IMR-90 (cell line): ENCODE results near the gene OR7C1. TPM values are rescaled to one million over a fixed set of nuclear protein-coding genes. Genes with fewer than 3 reads are reported as not detected.

ENCODE experiments used
- ATAC-seq: fragments of 200-7000 bp; cut with Tn5 transposase; 2 replicates; pipeline ENCODE4 v1.9.1; 2020; ENCODE audit warnings: low read depth, mild to moderate bottlenecking, moderate library complexity
- BruUV-seq: library from RNA; stranded (reverse); fragments of 400-500 nt; replicated peaks from 2 replicates; lab custom pipeline; 2021; lab: Mats Ljungman, UMichigan
- CTCF ChIA-PET: fragments of 300-600 bp; formaldehyde crosslinking; extraction: SDS; loops from one replicate; lab custom pipeline; 2021; ENCODE audit warnings: antibody characterized with exemption; lab: Yijun Ruan, JAX
- POLR2A ChIA-PET: fragments of 300-600 bp; sonication (Branson Sonifier 250); formaldehyde crosslinking; loops from one replicate; lab custom pipeline; 2022; ENCODE audit warnings: antibody characterized with exemption; ENCODE audit not compliant: unreplicated experiment; lab: Charles Lee
- DNase-seq: peaks from one replicate; pipeline ENCODE4 v3.0.0; 2013
- H2AFZ ChIP-seq: replicated peaks from 2 replicates; pipeline ENCODE3; 2013; ENCODE audit warnings: low read length, mild to moderate bottlenecking; ENCODE audit not compliant: poor library complexity
- H2AK5ac ChIP-seq: 2 replicates; pipeline ENCODE4 v1.6.1; 2013; ENCODE audit warnings: low read depth, low read length, inconsistent platforms
- H2AK9ac ChIP-seq: replicated peaks from 2 replicates; pipeline ENCODE3; 2013; ENCODE audit warnings: mild to moderate bottlenecking, low read depth, low read length, moderate library complexity; ENCODE audit not compliant: poor library complexity
- H2BK120ac ChIP-seq: 2 replicates; pipeline ENCODE4 v1.6.1; 2013; ENCODE audit warnings: low read depth, low read length, inconsistent platforms
- H2BK15ac ChIP-seq: 3 replicates; pipeline ENCODE4 v1.6.1; 2013; ENCODE audit warnings: low read depth, low read length, inconsistent platforms
- H2BK20ac ChIP-seq: 2 replicates; pipeline ENCODE4 v1.6.1; 2013; ENCODE audit warnings: low read depth, mild to moderate bottlenecking, inconsistent platforms, low read length, moderate library complexity
- H2BK5ac ChIP-seq: 2 replicates; pipeline ENCODE4 v1.6.1; 2013; ENCODE audit warnings: mild to moderate bottlenecking, low read depth, low read length, inconsistent platforms; ENCODE audit not compliant: poor library complexity, severe bottlenecking
- H3K14ac ChIP-seq: replicated peaks from 2 replicates; pipeline ENCODE4 v1.6.1; 2013; ENCODE audit warnings: low read depth, low read length, inconsistent platforms
- H3K18ac ChIP-seq: 2 replicates; pipeline ENCODE4 v1.6.1; 2013; ENCODE audit warnings: low read depth, low read length, control low read depth
- H3K23ac ChIP-seq: 2 replicates; pipeline ENCODE4 v1.6.1; 2013; ENCODE audit warnings: low read depth, low read length, inconsistent platforms
- H3K27ac ChIP-seq: 2 replicates; pipeline ENCODE4 v1.5.1; 2013; ENCODE audit warnings: mild to moderate bottlenecking, control low read depth, low read length; ENCODE audit not compliant: insufficient read depth
- H3K27me3 ChIP-seq: 2 replicates; pipeline ENCODE4 v1.6.1; 2013; ENCODE audit warnings: low read length; ENCODE audit not compliant: control insufficient read depth, insufficient read depth
- H3K36me3 ChIP-seq: 2 replicates; pipeline ENCODE4 v1.6.1; 2013; ENCODE audit warnings: low read length, mixed read lengths; ENCODE audit not compliant: control insufficient read depth, insufficient read depth
- H3K4ac ChIP-seq: 2 replicates; pipeline ENCODE4 v1.6.1; 2013; ENCODE audit warnings: low read depth, low read length, inconsistent platforms
- H3K4me1 ChIP-seq: 2 replicates; pipeline ENCODE4 v1.6.1; 2013; ENCODE audit warnings: low read length, mixed read lengths; ENCODE audit not compliant: control insufficient read depth, insufficient read depth
- H3K4me2 ChIP-seq: 2 replicates; pipeline ENCODE4 v1.6.1; 2013; ENCODE audit warnings: low read depth, mild to moderate bottlenecking, control low read depth, low read length, moderate library complexity
- H3K4me3 ChIP-seq: 2 replicates; pipeline ENCODE4 v1.5.1; 2013; ENCODE audit warnings: low read depth, mild to moderate bottlenecking, control low read depth, low read length, moderate library complexity; ENCODE audit not compliant: insufficient read depth
- H3K56ac ChIP-seq: 2 replicates; pipeline ENCODE4 v1.6.1; 2013; ENCODE audit warnings: low read length, inconsistent platforms; ENCODE audit not compliant: insufficient read depth; ENCODE audit errors: extremely low read depth
- H3K79me1 ChIP-seq, 2 experiments: 2 replicates each; pipeline ENCODE4 v1.6.1; 2013; ENCODE audit warnings: low read length in 2 of 2, inconsistent platforms in 1 of 2, low read depth in 1 of 2
- H3K9ac ChIP-seq: 2 replicates; pipeline ENCODE4 v1.6.1; 2013; ENCODE audit warnings: low read depth, low read length, control low read depth
- H3K9me1 ChIP-seq: 2 replicates; pipeline ENCODE4 v1.6.1; 2013; ENCODE audit warnings: low read length, inconsistent platforms; ENCODE audit not compliant: insufficient read depth
- H3K9me3 ChIP-seq: 2 replicates; pipeline ENCODE4 v1.6.1; 2013; ENCODE audit warnings: low read length; ENCODE audit not compliant: control insufficient read depth, insufficient read depth
- H4K20me1 ChIP-seq: 2 replicates; pipeline ENCODE4 v1.6.1; 2013; ENCODE audit warnings: low read length, inconsistent platforms; ENCODE audit not compliant: insufficient read depth
- H4K5ac ChIP-seq: 2 replicates; pipeline ENCODE4 v1.6.1; 2013; ENCODE audit warnings: mild to moderate bottlenecking, low read depth, low read length, control low read depth
- H4K8ac ChIP-seq, 2 experiments: 2 replicates each; pipeline ENCODE4 v1.6.1; 2013; ENCODE audit warnings: low read depth in 2 of 2, low read length in 2 of 2, control low read depth in 1 of 2, inconsistent platforms in 1 of 2
- H4K91ac ChIP-seq: 2 replicates; pipeline ENCODE4 v1.6.1; 2013; ENCODE audit warnings: low read depth, low read length, inconsistent platforms; ENCODE audit not compliant: insufficient read depth
- CHD1 ChIP-seq: IDR thresholded peaks from 2 replicates; pipeline ENCODE4 v1.6.1; 2012; ENCODE audit warnings: low read depth, low read length, improper control_type of control experiment
- MAZ ChIP-seq: IDR thresholded peaks from 2 replicates; pipeline ENCODE4 v1.6.1; 2012; ENCODE audit warnings: low read depth, mild to moderate bottlenecking, low read length, improper control_type of control experiment, moderate library complexity, borderline replicate concordance
- NFE2L2 ChIP-seq: fragments of 150-350 bp; IDR thresholded peaks from 2 replicates; pipeline ENCODE4 v1.6.1; 2016; ENCODE audit warnings: low read depth, mild to moderate bottlenecking, low read length
- RCOR1 ChIP-seq: IDR thresholded peaks from 2 replicates; pipeline ENCODE4 v1.6.1; 2012; ENCODE audit warnings: mild to moderate bottlenecking, low read length, improper control_type of control experiment; ENCODE audit not compliant: insufficient replicate concordance
- RFX5 ChIP-seq: IDR thresholded peaks from 2 replicates; pipeline ENCODE4 v1.8.0; 2012; ENCODE audit warnings: low read depth, mild to moderate bottlenecking, low read length, moderate library complexity
- SMC3 ChIP-seq: fragments of 150-350 bp; IDR thresholded peaks from 2 replicates; pipeline ENCODE4 v1.6.1; 2016; ENCODE audit warnings: low read depth, mild to moderate bottlenecking, antibody characterized with exemption, low read length, moderate library complexity
- WGBS, 2 experiments: methylation state at CpG; one replicate each; pipeline versions ENCODE4 v1.1.5 to v1.1.7; 2013; ENCODE audit warnings: missing lambda C conversion rate in 2 of 2; ENCODE audit not compliant: insufficient read length in 1 of 2; ENCODE audit errors: extremely low coverage in 2 of 2; 5-methylcytosine and 5-hydroxymethylcytosine counted together
- dilution Hi-C: fragments of 300-500 bp; cut with HindIII; formaldehyde crosslinking; loops from one replicate; pipeline ENCODE4 v1.14.3; 2018; ENCODE audit warnings: low sequenced_read_pairs; ENCODE audit not compliant: unreplicated experiment
- in situ Hi-C: fragments of 300-500 bp; cut with MboI; formaldehyde crosslinking; loops from 3 replicates; pipeline ENCODE4 v1.14.3; 2019; ENCODE audit warnings: low sequenced_read_pairs, inconsistent platforms, mixed read lengths
- intact Hi-C: fragments of 100-400 bp; cut with micrococcal nuclease; formaldehyde crosslinking; loops from 2 replicates; pipeline ENCODE4 v1.10.0; 2022
- polyA plus RNA-seq, 3 experiments: library from polyadenylated mRNA; depleted of rRNA; stranded (reverse); fragments of >200 nt; gene quantifications; 2 replicates each; pipeline ENCODE4 v1.2.3, GENCODE V29; 2012; ENCODE audit warnings: low replicate concordance in 1 of 3
- total RNA-seq: library from RNA; depleted of rRNA; stranded (reverse); fragments of >200 nt; gene quantifications from 2 replicates; pipeline ENCODE4 v1.2.3, GENCODE V29; 2012

OR7C1 gene
- total and polyA plus RNA-seq, 2 of the 4 experiments (the other 2 are of a cell fraction): not detected

GRCh38 chr19:14770944-14771839, 63.8 kb downstream of the OR7C1 start:
- TF ChIP-seq RCOR1 (no peak), CHD1 (no peak), MAZ (no peak), RFX5 (no peak), SMC3 (no peak), NFE2L2 (no peak)
- H2BK20ac ChIP-seq: no peak overlapping the region
- H3K27ac ChIP-seq: no peak overlapping the region
- H3K27me3 ChIP-seq: no peaks in the 10 kb centered on the region
- no peak overlapping the region for H4K91ac ChIP-seq
- no peaks in the 10 kb centered on the region for H3K79me1 ChIP-seq
- no peak overlapping the region for H3K4me3 ChIP-seq
- H3K9me1 ChIP-seq: no peaks in the 10 kb centered on the region
- no peak overlapping the region for H2AK5ac ChIP-seq
- H3K4ac ChIP-seq: no peak overlapping the region
- H2AK9ac ChIP-seq: no peak overlapping the region
- no peaks in the 10 kb centered on the region for H3K36me3 ChIP-seq
- H3K18ac ChIP-seq: no peak overlapping the region
- H2BK15ac ChIP-seq: no peak overlapping the region
- no peak overlapping the region for H3K56ac ChIP-seq
- dilution Hi-C loops: no loop called here
- no peak overlapping the region for H4K5ac ChIP-seq
- no peak overlapping the region for H3K14ac ChIP-seq
- no peak overlapping the region for H2BK120ac ChIP-seq
- CTCF ChIA-PET: no interaction called here
- no TSS peak for BruUV-seq
- H3K9me3 ChIP-seq: peaks cover 18% of the 10 kb centered on the region
- H4K8ac ChIP-seq: no peak overlapping the region
- intact Hi-C loops: no loop called here
- in situ Hi-C loops: no loop called here
- WGBS, 2 experiments: 50% methylated on average over 2 of the region's 11 CpGs; no CpG with 5 or more reads in 1 of the 2 experiments
- no peak overlapping the region for H2AFZ ChIP-seq
- no peak for ATAC-seq
- no peak overlapping the region for H3K4me2 ChIP-seq
- POLR2A ChIA-PET: no interaction called here
- H2BK5ac ChIP-seq: no peak overlapping the region
- H3K23ac ChIP-seq: no peak overlapping the region
- no peaks in the 10 kb centered on the region for H3K4me1 ChIP-seq
- no peak overlapping the region for H3K9ac ChIP-seq
- DNase-seq: no peak
- H4K20me1 ChIP-seq: no peaks in the 10 kb centered on the region
